Liver (tissue), 9 donors: ENCODE results near the gene PPP2R2C. TPM values are rescaled to one million over a fixed set of nuclear protein-coding genes. Genes with fewer than 3 reads are reported as not detected.

Experiments
- DNase-seq: peaks from one replicate; pipeline ENCODE4 v3.0.0-alpha.2; 2017; ENCODE audit warnings: low spot score
- H3K27ac ChIP-seq, 2 donors: one replicate each; pipeline ENCODE4 v1.7.0; 2013; ENCODE audit warnings: inconsistent platforms in 2 of 2, low read length in 2 of 2, control low read depth in 1 of 2, low read depth in 1 of 2, mild to moderate bottlenecking in 1 of 2
- H3K27me3 ChIP-seq, 4 donors: one replicate each; pipeline versions ENCODE4 v1.6.1 to v1.7.0; 2013; ENCODE audit warnings: low read length in 3 of 4, inconsistent platforms in 1 of 4, mild to moderate bottlenecking in 1 of 4, moderate library complexity in 1 of 4; ENCODE audit not compliant: control insufficient read depth in 4 of 4, insufficient read depth in 4 of 4
- H3K36me3 ChIP-seq, 4 donors: one replicate each; pipeline versions ENCODE4 v1.6.1 to v1.7.0; 2013; ENCODE audit warnings: low read length in 3 of 4, mild to moderate bottlenecking in 3 of 4, low read depth in 1 of 4, moderate library complexity in 1 of 4; ENCODE audit not compliant: control insufficient read depth in 4 of 4, insufficient read depth in 3 of 4
- H3K4me1 ChIP-seq, 4 donors: one replicate each; pipeline versions ENCODE4 v1.6.1 to v1.7.0; 2013; ENCODE audit warnings: low read length in 3 of 4, mild to moderate bottlenecking in 3 of 4, moderate library complexity in 1 of 4; ENCODE audit not compliant: control insufficient read depth in 4 of 4, insufficient read depth in 4 of 4
- H3K4me3 ChIP-seq, 3 donors: one replicate each; pipeline versions ENCODE4 v1.6.1 to v1.7.0; 2013; ENCODE audit warnings: low read length in 3 of 3, control low read depth in 1 of 3, low read depth in 1 of 3, mild to moderate bottlenecking in 1 of 3
- H3K9ac ChIP-seq, 2 donors: one replicate each; pipeline ENCODE4 v1.7.0; 2013; ENCODE audit warnings: low read length in 2 of 2, mild to moderate bottlenecking in 2 of 2, moderate library complexity in 2 of 2, control low read depth in 1 of 2, low read depth in 1 of 2
- H3K9me3 ChIP-seq, 4 donors: one replicate each; pipeline versions ENCODE4 v1.6.1 to v1.7.0; 2013; ENCODE audit warnings: low read length in 3 of 4; ENCODE audit not compliant: control insufficient read depth in 4 of 4
- EGR1 ChIP-seq, 2 donors: IDR thresholded peaks; 2 replicates each; pipeline ENCODE4 v1.6.1; 2016 to 2018; ENCODE audit warnings: antibody characterized with exemption in 2 of 2, low read depth in 2 of 2
- FOXA1 ChIP-seq: IDR thresholded peaks from 2 replicates; pipeline ENCODE4 v1.6.1; 2016; ENCODE audit warnings: antibody characterized with exemption
- FOXA2 ChIP-seq: IDR thresholded peaks from 2 replicates; pipeline ENCODE4 v1.6.1; 2016; ENCODE audit warnings: antibody characterized with exemption
- GABPA ChIP-seq, 2 donors: IDR thresholded peaks in 1 of 2; conservative IDR thresholded peaks in 1 of 2; 2 replicates each; pipeline ENCODE4 v1.6.1; 2016; ENCODE audit warnings: antibody characterized with exemption in 2 of 2, mild to moderate bottlenecking in 1 of 2, moderate library complexity in 1 of 2
- HNF4A ChIP-seq, 2 donors: conservative IDR thresholded peaks; 2 replicates each; pipeline ENCODE4 v1.6.1; 2016; ENCODE audit warnings: antibody characterized with exemption in 2 of 2, mild to moderate bottlenecking in 2 of 2
- HNF4G ChIP-seq: IDR thresholded peaks from 2 replicates; pipeline ENCODE4 v1.6.1; 2016; ENCODE audit warnings: antibody characterized with exemption
- JUND ChIP-seq, 2 donors: IDR thresholded peaks; 2 replicates each; pipeline ENCODE4 v1.6.1; 2016; ENCODE audit warnings: antibody characterized with exemption in 2 of 2
- NR2F2 ChIP-seq: IDR thresholded peaks from 2 replicates; pipeline ENCODE4 v1.6.1; 2016; ENCODE audit warnings: antibody characterized with exemption
- RAD21 ChIP-seq, 2 donors: IDR thresholded peaks; 2 replicates each; pipeline ENCODE4 v1.6.1; 2016; ENCODE audit warnings: antibody characterized with exemption in 2 of 2, mild to moderate bottlenecking in 2 of 2
- RXRA ChIP-seq, 2 donors: IDR thresholded peaks; 2 replicates each; pipeline ENCODE4 v1.6.1; 2017 to 2018; ENCODE audit warnings: antibody characterized with exemption in 2 of 2, mild to moderate bottlenecking in 1 of 2
- SP1 ChIP-seq: IDR thresholded peaks from 2 replicates; pipeline ENCODE4 v1.6.1; 2018; ENCODE audit warnings: antibody characterized with exemption, mild to moderate bottlenecking
- TAF1 ChIP-seq: conservative IDR thresholded peaks from 2 replicates; pipeline ENCODE4 v1.6.1; 2016; ENCODE audit warnings: antibody characterized with exemption, mild to moderate bottlenecking
- YY1 ChIP-seq: IDR thresholded peaks from 2 replicates; pipeline ENCODE4 v1.6.1; 2016; ENCODE audit warnings: antibody characterized with exemption, mild to moderate bottlenecking
- WGBS: extraction: QIAGEN DNeasy Blood & Tissue Kit; methylation state at CpG from one replicate; pipeline ENCODE4 v1.1.7; 2013; 5-methylcytosine and 5-hydroxymethylcytosine counted together
- polyA plus RNA-seq, 2 donors: library from polyadenylated mRNA; stranded (reverse) in 1 of 2; unstranded in 1 of 2; fragments of 200-250 nt in 1 of 2; fragments of >200 nt in 1 of 2; fragmentation: Nextera tagmentation in 1 of 2; extraction: Ambion mirVana in 1 of 2; gene quantifications; one replicate each; pipeline versions ENCODE4 v1.2.1 to v1.2.3, GENCODE V29; 2013 to 2015
- total RNA-seq, 2 donors: library from RNA; depleted of rRNA; stranded (reverse); fragments of >200 nt; gene quantifications; one replicate each; pipeline ENCODE4 v1.2.3, GENCODE V29; 2014
- TF ChIP-seq, protein P1 (sequence below): IDR thresholded peaks from 2 replicates; pipeline ENCODE4 v1.6.1; 2016; ENCODE audit warnings: antibody characterized with exemption
- TF ChIP-seq, protein P2 (sequence below): IDR thresholded peaks from 2 replicates; pipeline ENCODE4 v1.6.1; 2016; ENCODE audit warnings: antibody characterized with exemption
- TF ChIP-seq, protein P3 (sequence below): IDR thresholded peaks from 2 replicates; pipeline ENCODE4 v1.6.1; 2016; ENCODE audit warnings: antibody characterized with exemption
- TF ChIP-seq, protein P4 (sequence below): fragments of 150-350 bp; IDR thresholded peaks from 2 replicates; pipeline ENCODE4 v1.5.1; 2017; ENCODE audit warnings: improper control_type of control experiment, low read depth, low read length; ENCODE audit not compliant: missing input control
- TF ChIP-seq, protein P5 (sequence below): IDR thresholded peaks from 2 replicates; pipeline ENCODE4 v1.6.1; 2016; ENCODE audit warnings: antibody characterized with exemption, mild to moderate bottlenecking
- donor health status: healthy.
- donor health status: healthy.
- donor health status: healthy.
- donor health status: healthy.
- donor health status: healthy.

PPP2R2C gene
- total and polyA plus RNA-seq, 4 donors: under 0.01 to 0.01 TPM; not detected in 2

DNA sequence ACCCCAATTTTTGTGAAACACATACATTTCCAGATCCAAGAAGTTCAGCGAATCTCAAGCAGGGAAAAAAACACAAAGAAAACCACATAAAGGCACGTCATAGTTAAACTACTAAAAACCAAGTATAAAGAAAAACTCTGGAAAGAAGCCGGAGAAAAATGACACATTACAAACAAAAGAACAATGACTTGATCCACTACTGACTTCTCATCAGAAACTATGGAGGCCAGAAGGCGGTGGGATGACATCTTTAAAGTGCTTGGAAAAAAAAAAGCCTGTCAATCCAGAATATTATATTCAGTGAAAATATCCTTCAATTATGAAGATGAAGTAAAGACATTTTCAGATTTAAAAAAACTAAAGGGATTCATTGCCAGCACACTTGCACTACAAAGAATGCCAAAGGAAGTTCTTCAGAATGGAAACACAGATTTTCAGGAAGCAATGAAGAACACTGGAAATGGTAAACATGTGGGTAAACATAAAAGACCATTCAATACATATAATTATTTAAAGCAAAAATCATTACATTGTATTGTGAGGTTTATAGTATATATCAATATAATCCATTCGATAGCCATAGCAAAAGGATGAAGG, 32.6 kb upstream of the PPP2R2C start (continued):
- TF ChIP-seq, protein P1, sequence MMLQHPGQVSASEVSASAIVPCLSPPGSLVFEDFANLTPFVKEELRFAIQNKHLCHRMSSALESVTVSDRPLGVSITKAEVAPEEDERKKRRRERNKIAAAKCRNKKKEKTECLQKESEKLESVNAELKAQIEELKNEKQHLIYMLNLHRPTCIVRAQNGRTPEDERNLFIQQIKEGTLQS: no peak
- TF ChIP-seq, protein P2, sequence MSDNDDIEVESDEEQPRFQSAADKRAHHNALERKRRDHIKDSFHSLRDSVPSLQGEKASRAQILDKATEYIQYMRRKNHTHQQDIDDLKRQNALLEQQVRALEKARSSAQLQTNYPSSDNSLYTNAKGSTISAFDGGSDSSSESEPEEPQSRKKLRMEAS: no peak
- TF ChIP-seq NR2F2 (no peak), YY1 (no peak), RAD21 (IDR thresholded peaks at IDR 0.05) (no peak)
- TF ChIP-seq, protein P3, sequence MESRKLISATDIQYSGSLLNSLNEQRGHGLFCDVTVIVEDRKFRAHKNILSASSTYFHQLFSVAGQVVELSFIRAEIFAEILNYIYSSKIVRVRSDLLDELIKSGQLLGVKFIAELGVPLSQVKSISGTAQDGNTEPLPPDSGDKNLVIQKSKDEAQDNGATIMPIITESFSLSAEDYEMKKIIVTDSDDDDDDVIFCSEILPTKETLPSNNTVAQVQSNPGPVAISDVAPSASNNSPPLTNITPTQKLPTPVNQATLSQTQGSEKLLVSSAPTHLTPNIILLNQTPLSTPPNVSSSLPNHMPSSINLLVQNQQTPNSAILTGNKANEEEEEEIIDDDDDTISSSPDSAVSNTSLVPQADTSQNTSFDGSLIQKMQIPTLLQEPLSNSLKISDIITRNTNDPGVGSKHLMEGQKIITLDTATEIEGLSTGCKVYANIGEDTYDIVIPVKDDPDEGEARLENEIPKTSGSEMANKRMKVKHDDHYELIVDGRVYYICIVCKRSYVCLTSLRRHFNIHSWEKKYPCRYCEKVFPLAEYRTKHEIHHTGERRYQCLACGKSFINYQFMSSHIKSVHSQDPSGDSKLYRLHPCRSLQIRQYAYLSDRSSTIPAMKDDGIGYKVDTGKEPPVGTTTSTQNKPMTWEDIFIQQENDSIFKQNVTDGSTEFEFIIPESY: no peak

DNA sequence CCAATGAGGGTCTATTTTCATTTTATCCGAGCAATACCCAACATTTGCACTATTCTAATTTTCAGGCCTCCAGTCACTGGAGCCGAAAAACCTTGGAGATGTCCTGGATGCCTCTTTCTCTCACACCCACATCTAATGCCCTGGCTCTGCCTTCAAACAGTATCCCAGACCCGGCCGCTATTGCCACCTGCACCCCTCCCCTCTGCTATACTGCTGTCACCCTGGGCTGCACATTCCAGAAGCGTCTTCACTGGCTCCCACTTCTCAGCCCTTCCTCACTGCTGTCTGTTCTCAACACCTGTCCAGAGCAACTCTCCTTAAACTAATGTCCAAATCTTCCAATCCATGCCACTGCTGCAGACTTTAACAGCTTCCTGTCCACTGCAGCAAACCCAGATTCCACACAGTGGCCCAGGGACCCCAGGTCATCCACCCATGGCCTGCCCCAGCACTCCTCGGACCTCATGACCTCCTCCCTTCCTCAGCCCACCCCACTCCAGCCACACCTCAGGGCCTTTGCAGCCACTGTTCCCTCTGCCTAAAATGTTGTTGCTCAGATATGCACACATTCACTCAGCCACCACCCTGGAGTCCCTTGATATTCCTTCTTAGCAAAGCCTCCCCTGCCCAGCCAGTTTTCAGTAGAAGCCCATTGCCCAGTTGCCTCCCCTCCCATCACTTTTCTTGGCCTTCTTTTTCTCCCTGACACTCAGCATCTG, 30.5 kb upstream of the PPP2R2C start:
- peak; percentile 9 for DNase-seq
- no peak overlapping the region for H3K27ac ChIP-seq
- 66% methylated on average over 6 of the region's 6 CpGs for WGBS
- H3K4me1 ChIP-seq: no peaks in the 10 kb centered on the region
- no peak overlapping the region for H3K9ac ChIP-seq
- H3K4me3 ChIP-seq: no peak overlapping the region
- H3K36me3 ChIP-seq: no peaks in the 10 kb centered on the region
- H3K9me3 ChIP-seq: peaks cover 7 to 27% (median 9%) of the 10 kb centered on the region in 4 donors
- peaks cover 0 to 3% (median 2%) of the 10 kb centered on the region in 4 donors for H3K27me3 ChIP-seq
- no peak for TF ChIP-seq RAD21 (IDR thresholded peaks at IDR 0.05)
- TF ChIP-seq YY1: no peak
- TF ChIP-seq, protein P4, sequence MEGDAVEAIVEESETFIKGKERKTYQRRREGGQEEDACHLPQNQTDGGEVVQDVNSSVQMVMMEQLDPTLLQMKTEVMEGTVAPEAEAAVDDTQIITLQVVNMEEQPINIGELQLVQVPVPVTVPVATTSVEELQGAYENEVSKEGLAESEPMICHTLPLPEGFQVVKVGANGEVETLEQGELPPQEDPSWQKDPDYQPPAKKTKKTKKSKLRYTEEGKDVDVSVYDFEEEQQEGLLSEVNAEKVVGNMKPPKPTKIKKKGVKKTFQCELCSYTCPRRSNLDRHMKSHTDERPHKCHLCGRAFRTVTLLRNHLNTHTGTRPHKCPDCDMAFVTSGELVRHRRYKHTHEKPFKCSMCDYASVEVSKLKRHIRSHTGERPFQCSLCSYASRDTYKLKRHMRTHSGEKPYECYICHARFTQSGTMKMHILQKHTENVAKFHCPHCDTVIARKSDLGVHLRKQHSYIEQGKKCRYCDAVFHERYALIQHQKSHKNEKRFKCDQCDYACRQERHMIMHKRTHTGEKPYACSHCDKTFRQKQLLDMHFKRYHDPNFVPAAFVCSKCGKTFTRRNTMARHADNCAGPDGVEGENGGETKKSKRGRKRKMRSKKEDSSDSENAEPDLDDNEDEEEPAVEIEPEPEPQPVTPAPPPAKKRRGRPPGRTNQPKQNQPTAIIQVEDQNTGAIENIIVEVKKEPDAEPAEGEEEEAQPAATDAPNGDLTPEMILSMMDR: no peak
- TF ChIP-seq EGR1 (IDR thresholded peaks at IDR 0.05; ENCODE audit: low read depth in 2 of 2): no peak
- no peak for TF ChIP-seq JUND (IDR thresholded peaks at IDR 0.05)
- TF ChIP-seq SP1: no peak
- no peak for TF ChIP-seq TAF1
- no peak for TF ChIP-seq FOXA2
- TF ChIP-seq NR2F2: no peak
- TF ChIP-seq, protein P1: no peak
- TF ChIP-seq HNF4A (conservative IDR thresholded peaks at IDR 0.05): no peak
- no peak for TF ChIP-seq GABPA (IDR thresholded peaks at IDR 0.05 in 1 of 2, conservative IDR thresholded peaks at IDR 0.05 in 1 of 2)
- no peak for TF ChIP-seq HNF4G
- no peak for TF ChIP-seq FOXA1
- TF ChIP-seq, protein P5, sequence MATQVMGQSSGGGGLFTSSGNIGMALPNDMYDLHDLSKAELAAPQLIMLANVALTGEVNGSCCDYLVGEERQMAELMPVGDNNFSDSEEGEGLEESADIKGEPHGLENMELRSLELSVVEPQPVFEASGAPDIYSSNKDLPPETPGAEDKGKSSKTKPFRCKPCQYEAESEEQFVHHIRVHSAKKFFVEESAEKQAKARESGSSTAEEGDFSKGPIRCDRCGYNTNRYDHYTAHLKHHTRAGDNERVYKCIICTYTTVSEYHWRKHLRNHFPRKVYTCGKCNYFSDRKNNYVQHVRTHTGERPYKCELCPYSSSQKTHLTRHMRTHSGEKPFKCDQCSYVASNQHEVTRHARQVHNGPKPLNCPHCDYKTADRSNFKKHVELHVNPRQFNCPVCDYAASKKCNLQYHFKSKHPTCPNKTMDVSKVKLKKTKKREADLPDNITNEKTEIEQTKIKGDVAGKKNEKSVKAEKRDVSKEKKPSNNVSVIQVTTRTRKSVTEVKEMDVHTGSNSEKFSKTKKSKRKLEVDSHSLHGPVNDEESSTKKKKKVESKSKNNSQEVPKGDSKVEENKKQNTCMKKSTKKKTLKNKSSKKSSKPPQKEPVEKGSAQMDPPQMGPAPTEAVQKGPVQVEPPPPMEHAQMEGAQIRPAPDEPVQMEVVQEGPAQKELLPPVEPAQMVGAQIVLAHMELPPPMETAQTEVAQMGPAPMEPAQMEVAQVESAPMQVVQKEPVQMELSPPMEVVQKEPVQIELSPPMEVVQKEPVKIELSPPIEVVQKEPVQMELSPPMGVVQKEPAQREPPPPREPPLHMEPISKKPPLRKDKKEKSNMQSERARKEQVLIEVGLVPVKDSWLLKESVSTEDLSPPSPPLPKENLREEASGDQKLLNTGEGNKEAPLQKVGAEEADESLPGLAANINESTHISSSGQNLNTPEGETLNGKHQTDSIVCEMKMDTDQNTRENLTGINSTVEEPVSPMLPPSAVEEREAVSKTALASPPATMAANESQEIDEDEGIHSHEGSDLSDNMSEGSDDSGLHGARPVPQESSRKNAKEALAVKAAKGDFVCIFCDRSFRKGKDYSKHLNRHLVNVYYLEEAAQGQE: no peak
- TF ChIP-seq RXRA (IDR thresholded peaks at IDR 0.05): no peak
- TF ChIP-seq, protein P3: no peak
